ENCODE results near the gene SLC22A16.
"Not testable (repeated sequence)": the region's sequence is repeated elsewhere in the genome, so short reads cannot be mapped to it uniquely, and the experiment has no call there.

Gene SLC22A16

GRCh38 chr6:110509617-110510241 lies 33.3 kb upstream of the SLC22A16 start:
- no peak for DNase-seq
- Mint-ChIP-seq H3K27me3 (peaks cover 0 to 12% of the 10 kb centered on the region in 2 donors), H3K27ac (peak overlapping the region; percentile 3), H3K4me3 (no peak overlapping the region), H3K36me3 (peaks cover 0 to 3% of the 10 kb centered on the region in 2 donors), H3K4me1 (peaks cover 12 to 21% of the 10 kb centered on the region in 2 donors), H3K9me3 (peaks cover 6 to 7% of the 10 kb centered on the region in 2 donors)
- peak; percentile 71 to 77 for ATAC-seq (replicated peaks)

- not testable (repeated sequence) for H3K36me3 Mint-ChIP-seq; H3K27ac Mint-ChIP-seq; ATAC-seq (replicated peaks); H3K4me3 Mint-ChIP-seq; DNase-seq; H3K9me3 Mint-ChIP-seq; H3K27me3 Mint-ChIP-seq
- peaks cover 11 to 17% of the 10 kb centered on the region in 2 donors for H3K4me1 Mint-ChIP-seq
Observed at GRCh38 chr6:110504891-110505290, 28.5 kb upstream of the SLC22A16 start.

- Mint-ChIP-seq H3K36me3 (no peaks in the 10 kb centered on the region), H3K4me3 (no peak overlapping the region), H3K27me3 (peaks cover 8 to 10% of the 10 kb centered on the region in 2 donors), H3K9me3 (no peaks in the 10 kb centered on the region), H3K4me1 (peaks cover 6 to 17% of the 10 kb centered on the region in 2 donors), H3K27ac (no peak overlapping the region)
- no peak for DNase-seq
- ATAC-seq (replicated peaks): no peak
Observed at GRCh38 chr6:110495949-110496348, 19.5 kb upstream of the SLC22A16 start.

GRCh38 chr6:110493253-110493800 lies 16.9 kb upstream of the SLC22A16 start:
- Mint-ChIP-seq H3K9me3 (no peaks in the 10 kb centered on the region), H3K27ac (no peak overlapping the region), H3K4me3 (no peak overlapping the region), H3K4me1 (peaks cover 6 to 17% of the 10 kb centered on the region in 2 donors), H3K27me3 (peaks cover 8 to 10% of the 10 kb centered on the region in 2 donors), H3K36me3 (no peaks in the 10 kb centered on the region)
- DNase-seq (no peak), ATAC-seq (replicated peaks) (no peak)

- H3K4me3 Mint-ChIP-seq: no peak overlapping the region
- ATAC-seq (replicated peaks): no peak
Observed at GRCh38 chr6:110492584-110492983, 16.2 kb upstream of the SLC22A16 start.

GRCh38 chr6:110491644-110492317 lies 15.4 kb upstream of the SLC22A16 start:
- Mint-ChIP-seq H3K4me1 (peaks cover 6 to 17% of the 10 kb centered on the region in 2 donors), H3K36me3 (no peaks in the 10 kb centered on the region), H3K9me3 (no peaks in the 10 kb centered on the region), H3K4me3 (no peak overlapping the region), H3K27me3 (peaks cover 8 to 15% of the 10 kb centered on the region in 2 donors), H3K27ac (no peak overlapping the region)
- ATAC-seq (replicated peaks): peak in 1 of 2 donors; percentile 18
- DNase-seq: no peak

More at GRCh38 chr6:110492584-110492983, 16.2 kb upstream of the SLC22A16 start:
- Mint-ChIP-seq H3K36me3 (no peaks in the 10 kb centered on the region), H3K27me3 (peaks cover 8 to 12% of the 10 kb centered on the region in 2 donors), H3K4me1 (peaks cover 6 to 17% of the 10 kb centered on the region in 2 donors), H3K27ac (no peak overlapping the region), H3K9me3 (no peaks in the 10 kb centered on the region)
- DNase-seq: no peak

GRCh38 chr6:110491299-110491643 lies 14.9 kb upstream of the SLC22A16 start:
- H3K36me3 Mint-ChIP-seq: no peaks in the 10 kb centered on the region
- DNase-seq: no peak
- no peak overlapping the region for H3K27ac Mint-ChIP-seq
- no peaks in the 10 kb centered on the region for H3K9me3 Mint-ChIP-seq
- H3K4me1 Mint-ChIP-seq: peaks cover 6 to 17% of the 10 kb centered on the region in 2 donors
- no peak for ATAC-seq (replicated peaks)
- peaks cover 8 to 15% of the 10 kb centered on the region in 2 donors for H3K27me3 Mint-ChIP-seq
- no peak overlapping the region for H3K4me3 Mint-ChIP-seq

- Mint-ChIP-seq H3K27me3 (peaks cover 8 to 15% of the 10 kb centered on the region in 2 donors), H3K9me3 (no peaks in the 10 kb centered on the region), H3K27ac (no peak overlapping the region), H3K36me3 (no peaks in the 10 kb centered on the region), H3K4me3 (no peak overlapping the region), H3K4me1 (peaks cover 6 to 17% of the 10 kb centered on the region in 2 donors)
- ATAC-seq (replicated peaks): no peak
- no peak for DNase-seq
Observed at GRCh38 chr6:110490110-110490509, 13.7 kb upstream of the SLC22A16 start.

- H3K9me3 Mint-ChIP-seq: no peaks in the 10 kb centered on the region
- ATAC-seq (replicated peaks): no peak
- DNase-seq: no peak
- peaks cover 8% of the 10 kb centered on the region in 2 donors for H3K27me3 Mint-ChIP-seq
- no peak overlapping the region for H3K27ac Mint-ChIP-seq
- H3K36me3 Mint-ChIP-seq: no peaks in the 10 kb centered on the region
- H3K4me1 Mint-ChIP-seq: peaks cover 6 to 17% of the 10 kb centered on the region in 2 donors
- no peak overlapping the region for H3K4me3 Mint-ChIP-seq
Observed at GRCh38 chr6:110488606-110489190, 12.3 kb upstream of the SLC22A16 start.

GRCh38 chr6:110487968-110488381 lies 11.6 kb upstream of the SLC22A16 start:
- H3K27ac Mint-ChIP-seq, DNase-seq, H3K36me3 Mint-ChIP-seq: not testable (repeated sequence)

GRCh38 chr6:110486756-110487155 lies 10.3 kb upstream of the SLC22A16 start:
- H3K36me3 Mint-ChIP-seq: no peaks in the 10 kb centered on the region
- ATAC-seq (replicated peaks): no peak

More at GRCh38 chr6:110487968-110488381, 11.6 kb upstream of the SLC22A16 start:
- ATAC-seq (replicated peaks); H3K9me3 Mint-ChIP-seq; H3K4me3 Mint-ChIP-seq; H3K27me3 Mint-ChIP-seq: not testable (repeated sequence)
- peaks cover 6 to 17% of the 10 kb centered on the region in 2 donors for H3K4me1 Mint-ChIP-seq

GRCh38 chr6:110485491-110485890 lies 9.1 kb upstream of the SLC22A16 start:
- peaks cover 4% of the 10 kb centered on the region in 2 donors for H3K9me3 Mint-ChIP-seq
- H3K4me1 Mint-ChIP-seq: no peaks in the 10 kb centered on the region
- no peak overlapping the region for H3K4me3 Mint-ChIP-seq
- H3K36me3 Mint-ChIP-seq: no peaks in the 10 kb centered on the region
- no peak for DNase-seq
- no peak overlapping the region for H3K27ac Mint-ChIP-seq
- ATAC-seq (replicated peaks): no peak
- H3K27me3 Mint-ChIP-seq: peaks cover 0 to 4% of the 10 kb centered on the region in 2 donors

More at GRCh38 chr6:110486756-110487155, 10.3 kb upstream of the SLC22A16 start:
- H3K27ac Mint-ChIP-seq: no peak overlapping the region
- H3K4me3 Mint-ChIP-seq: no peak overlapping the region
- peaks cover 0 to 8% of the 10 kb centered on the region in 2 donors for H3K27me3 Mint-ChIP-seq
- no peak for DNase-seq
- H3K4me1 Mint-ChIP-seq: peaks cover 3 to 5% of the 10 kb centered on the region in 2 donors
- peaks cover 0 to 1% of the 10 kb centered on the region in 2 donors for H3K9me3 Mint-ChIP-seq

GRCh38 chr6:110484321-110484720 lies 7.9 kb upstream of the SLC22A16 start:
- Mint-ChIP-seq H3K27ac (no peak overlapping the region), H3K4me1 (no peaks in the 10 kb centered on the region), H3K36me3 (no peaks in the 10 kb centered on the region), H3K9me3 (peaks cover 4% of the 10 kb centered on the region in 2 donors), H3K4me3 (no peak overlapping the region), H3K27me3 (peaks cover 0 to 4% of the 10 kb centered on the region in 2 donors)
- ATAC-seq (replicated peaks) (no peak), DNase-seq (no peak)

GRCh38 chr6:110482774-110483400 lies 6.5 kb upstream of the SLC22A16 start:
- Mint-ChIP-seq H3K27me3 (peaks cover 10 to 11% of the 10 kb centered on the region in 2 donors), H3K4me1 (no peaks in the 10 kb centered on the region)

More at GRCh38 chr6:110482774-110483400, 6.5 kb upstream of the SLC22A16 start:
- H3K9me3 Mint-ChIP-seq: peaks cover 4 to 9% of the 10 kb centered on the region in 2 donors
- no peaks in the 10 kb centered on the region for H3K36me3 Mint-ChIP-seq
- no peak for ATAC-seq (replicated peaks)
- H3K4me3 Mint-ChIP-seq: no peak overlapping the region
- H3K27ac Mint-ChIP-seq: no peak overlapping the region
- no peak for DNase-seq

Measured in stimulated activated naive B cell treated with anti-CD40 and anti-IgM and Interleukin-4, amounts not matched to agents 10 μg/mL and 1 μg/mL and 100 μg/mL, for 72 hours (primary cell).